GM15510 (cell line): ENCODE data around the gene CALCA.

ENCODE experiments used
- POLR2A ChIP-seq: IDR thresholded peaks from 3 replicates; pipeline ENCODE4 v1.6.1; 2011; ENCODE audit warnings: borderline replicate concordance; ENCODE audit not compliant: insufficient read length; ENCODE audit errors: extremely low read depth

Gene CALCA

GRCh38 chr11:14971865-14972580 lies at the start of gene CALCA:
Gene CALCA, minus strand, starts transcription at chr11:14972351. Its CDS starts 1,159 bp downstream, at chr11:14971192.
- TF ChIP-seq POLR2A: no peak

GRCh38 chr11:15016200-15016599 lies 44.0 kb upstream of the CALCA start:
- TF ChIP-seq POLR2A: no peak

- no peak for TF ChIP-seq POLR2A
Observed at GRCh38 chr11:15011776-15012345, 39.7 kb upstream of the CALCA start.

- no peak for TF ChIP-seq POLR2A
Observed at GRCh38 chr11:15010865-15011264, 38.7 kb upstream of the CALCA start.

GRCh38 chr11:15006139-15006759 lies 34.1 kb upstream of the CALCA start:
- no peak for TF ChIP-seq POLR2A

- TF ChIP-seq POLR2A: no peak
Observed at GRCh38 chr11:14981507-14981906, 9.4 kb upstream of the CALCA start.

GRCh38 chr11:14980854-14981253 lies 8.7 kb upstream of the CALCA start:
- TF ChIP-seq POLR2A: no peak

GRCh38 chr11:14977101-14977880 lies 5.1 kb upstream of the CALCA start:
- TF ChIP-seq POLR2A: no peak

GRCh38 chr11:14975252-14975587 lies 3.1 kb upstream of the CALCA start:
- TF ChIP-seq POLR2A: no peak

GRCh38 chr11:14974515-14975251 lies 2.5 kb upstream of the CALCA start:
- no peak for TF ChIP-seq POLR2A

GRCh38 chr11:14973621-14974514 lies 1.7 kb upstream of the CALCA start:
- no peak for TF ChIP-seq POLR2A

- no peak for TF ChIP-seq POLR2A
Observed at GRCh38 chr11:14972581-14973495, 687 bp upstream of the CALCA start.

GRCh38 chr11:14969901-14970323 lies 2.2 kb downstream of the CALCA start:
- TF ChIP-seq POLR2A: no peak
